GM12873 (cell line): ENCODE results near the gene LTBP3.

Source experiments
- TF ChIP-seq, protein P1 (sequence below): IDR thresholded peaks from 2 replicates; pipeline ENCODE4 v1.5.1; 2012; ENCODE audit warnings: low read depth, mild to moderate bottlenecking, moderate library complexity, low read length, control low read depth; ENCODE audit not compliant: insufficient read depth; ENCODE audit errors: missing control alignments

Gene LTBP3

DNA sequence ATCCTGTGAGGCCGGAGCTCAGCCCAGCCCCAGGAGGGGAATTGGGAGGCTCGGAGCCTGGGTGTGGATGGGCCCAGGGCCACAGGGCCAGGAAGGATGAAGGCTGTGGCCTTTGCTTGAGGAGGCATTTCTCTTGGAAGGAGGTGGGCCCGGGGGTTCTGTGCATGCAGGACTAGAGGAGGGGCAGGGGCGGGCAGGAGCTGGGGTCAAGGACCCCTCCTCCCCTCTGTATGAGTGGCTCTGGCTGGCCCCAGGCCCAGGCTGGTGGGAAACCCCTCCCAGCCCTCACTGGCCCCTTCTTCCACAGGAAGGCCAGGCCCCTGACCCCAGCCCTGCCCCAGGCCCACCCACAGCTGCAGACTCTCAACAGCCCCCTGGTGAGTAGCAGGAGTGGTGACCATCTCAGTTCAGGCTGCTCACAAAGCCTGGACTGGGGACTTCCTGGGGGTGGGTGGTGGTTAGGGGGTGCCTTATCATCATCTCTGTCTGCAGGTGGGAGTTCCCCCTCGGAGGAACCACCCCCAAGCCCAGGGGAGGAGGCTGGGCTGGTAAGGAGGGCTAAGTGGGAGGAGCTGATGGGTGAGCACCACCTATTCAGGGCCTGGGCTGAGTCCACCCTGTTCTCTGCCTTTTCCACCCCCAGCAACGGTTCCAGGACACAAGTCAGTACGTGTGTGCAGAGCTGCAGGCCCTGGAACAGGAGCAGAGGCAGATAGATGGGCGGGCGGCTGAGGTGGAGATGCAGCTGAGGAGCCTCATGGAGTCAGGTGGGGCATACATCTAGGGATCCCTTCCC is 31.5 kb upstream of the LTBP3 start:
- TF ChIP-seq, protein P1, sequence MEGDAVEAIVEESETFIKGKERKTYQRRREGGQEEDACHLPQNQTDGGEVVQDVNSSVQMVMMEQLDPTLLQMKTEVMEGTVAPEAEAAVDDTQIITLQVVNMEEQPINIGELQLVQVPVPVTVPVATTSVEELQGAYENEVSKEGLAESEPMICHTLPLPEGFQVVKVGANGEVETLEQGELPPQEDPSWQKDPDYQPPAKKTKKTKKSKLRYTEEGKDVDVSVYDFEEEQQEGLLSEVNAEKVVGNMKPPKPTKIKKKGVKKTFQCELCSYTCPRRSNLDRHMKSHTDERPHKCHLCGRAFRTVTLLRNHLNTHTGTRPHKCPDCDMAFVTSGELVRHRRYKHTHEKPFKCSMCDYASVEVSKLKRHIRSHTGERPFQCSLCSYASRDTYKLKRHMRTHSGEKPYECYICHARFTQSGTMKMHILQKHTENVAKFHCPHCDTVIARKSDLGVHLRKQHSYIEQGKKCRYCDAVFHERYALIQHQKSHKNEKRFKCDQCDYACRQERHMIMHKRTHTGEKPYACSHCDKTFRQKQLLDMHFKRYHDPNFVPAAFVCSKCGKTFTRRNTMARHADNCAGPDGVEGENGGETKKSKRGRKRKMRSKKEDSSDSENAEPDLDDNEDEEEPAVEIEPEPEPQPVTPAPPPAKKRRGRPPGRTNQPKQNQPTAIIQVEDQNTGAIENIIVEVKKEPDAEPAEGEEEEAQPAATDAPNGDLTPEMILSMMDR: no peak

DNA sequence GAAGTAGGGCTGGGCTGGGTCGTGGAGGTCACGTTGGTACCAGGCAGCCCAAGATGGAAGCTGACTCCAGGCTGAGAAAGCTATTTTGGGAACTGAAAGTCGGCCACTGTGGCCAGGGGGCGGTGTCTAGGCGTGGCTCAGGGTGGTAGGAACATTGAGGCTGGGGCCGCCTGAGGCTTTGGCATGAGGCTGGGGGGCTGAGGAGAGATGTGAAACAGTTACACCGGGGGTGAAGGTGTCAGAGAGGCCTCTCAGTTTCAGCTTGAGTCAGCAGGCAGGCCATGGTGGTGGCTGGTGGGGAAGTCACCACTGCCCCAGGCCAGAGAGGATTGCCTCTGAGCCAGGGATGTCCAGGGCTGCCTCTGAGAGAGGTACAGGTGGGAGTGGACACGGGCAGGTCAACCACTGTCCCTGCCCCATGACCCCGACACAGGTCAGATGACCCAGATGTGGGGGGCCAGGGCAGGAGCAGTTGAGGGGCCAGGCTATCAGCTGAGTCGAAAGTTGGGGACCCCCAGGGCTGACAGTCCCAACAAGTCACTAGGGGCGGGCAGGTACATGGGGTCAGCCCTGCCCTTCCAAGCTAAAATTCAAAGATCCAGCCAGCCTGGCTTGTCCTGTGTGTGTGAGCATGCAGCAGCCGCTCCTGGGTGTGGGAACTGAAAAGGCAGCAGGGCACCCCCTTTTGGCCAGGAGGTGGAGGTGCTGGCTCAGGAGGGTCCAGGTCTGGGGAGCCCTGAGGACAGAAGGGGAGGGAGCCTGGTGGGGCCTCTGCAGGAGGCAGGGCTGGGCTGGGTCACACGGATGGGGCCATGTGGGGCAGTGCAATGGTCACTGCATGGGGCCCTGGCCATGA is 30.3 kb upstream of the LTBP3 start:
- TF ChIP-seq, protein P1: peak; percentile 88

DNA sequence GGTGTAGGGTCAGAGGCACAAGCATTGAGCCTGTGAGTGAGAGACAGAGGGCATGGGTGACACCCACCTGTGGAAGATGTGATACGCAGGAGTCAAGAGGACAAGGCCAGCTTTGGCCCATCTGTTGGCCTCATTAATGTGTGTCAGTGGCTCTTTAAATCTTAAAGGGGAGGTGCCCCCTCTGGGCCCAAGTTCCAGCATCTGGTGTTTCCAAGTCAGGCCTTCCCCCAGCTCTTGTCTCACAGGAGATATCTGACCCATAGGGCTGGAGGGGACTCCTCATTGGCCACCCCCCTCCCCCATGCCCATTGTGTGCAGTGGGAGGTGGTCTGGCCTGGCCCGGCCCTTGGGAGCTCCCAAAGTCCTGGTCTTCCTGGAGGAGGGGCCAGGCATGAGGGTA is 28.5 kb upstream of the LTBP3 start:
- TF ChIP-seq, protein P1: no peak

DNA sequence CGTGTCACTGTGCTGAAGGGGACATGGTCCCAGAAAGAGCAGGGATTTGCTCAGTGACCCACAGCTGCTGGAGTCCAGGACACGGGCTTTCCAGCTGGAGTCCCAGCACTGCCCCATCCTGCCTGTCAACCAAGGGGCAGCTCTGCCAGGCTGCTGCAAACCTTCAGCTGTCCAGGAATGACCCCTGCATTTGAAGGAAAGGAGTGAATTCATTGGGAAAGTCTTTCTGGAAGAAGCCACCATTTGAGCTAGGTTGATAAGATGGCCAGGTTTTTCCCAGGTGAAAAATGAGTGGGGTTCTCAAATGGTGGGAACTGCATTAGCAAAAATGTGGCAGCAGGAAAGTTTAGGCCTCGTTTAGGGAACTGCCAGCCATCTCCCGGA is 28.1 kb upstream of the LTBP3 start:
- TF ChIP-seq, protein P1: no peak

DNA sequence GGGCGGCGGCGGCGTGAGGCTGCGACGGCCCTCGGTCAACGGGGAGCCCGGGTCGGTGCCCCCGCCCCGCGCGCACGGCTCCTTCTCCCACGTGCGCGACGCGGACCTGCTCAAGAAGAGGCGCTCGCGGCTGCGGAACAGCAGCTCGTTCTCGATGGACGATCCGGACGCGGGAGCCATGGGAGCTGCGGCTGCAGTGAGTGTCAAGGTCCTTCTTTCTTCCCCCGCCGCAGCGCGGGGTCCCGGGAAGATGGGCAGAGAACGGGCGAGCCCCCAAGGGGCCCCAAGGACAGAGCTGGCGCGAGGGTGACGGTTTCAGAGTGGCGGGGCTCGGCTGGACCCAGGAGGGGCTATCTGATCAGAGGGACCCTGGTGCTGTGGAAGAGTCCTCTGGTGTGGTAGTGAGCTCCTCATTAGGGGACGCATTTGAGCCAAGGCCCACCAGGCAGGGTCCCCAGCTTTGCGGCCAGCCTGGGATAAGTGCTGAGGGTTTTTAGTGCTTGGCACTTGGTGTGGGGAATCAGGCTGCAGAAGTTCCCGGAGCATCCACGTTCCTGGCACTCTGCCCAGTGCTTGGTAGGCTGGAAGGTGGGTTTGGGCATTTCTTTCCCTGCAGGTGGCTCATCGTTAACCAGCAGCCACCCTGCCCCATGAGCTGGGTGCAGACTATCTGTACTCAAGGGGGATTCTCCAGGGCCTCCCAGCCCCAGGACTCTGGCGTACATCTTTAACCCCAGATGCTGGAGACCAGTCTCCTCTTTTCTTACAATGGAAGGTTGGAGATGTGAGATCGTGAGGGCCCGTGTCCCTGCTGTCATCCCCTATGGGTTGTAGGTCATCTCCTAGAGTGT is 27.5 kb upstream of the LTBP3 start:
- TF ChIP-seq, protein P1: no peak

DNA sequence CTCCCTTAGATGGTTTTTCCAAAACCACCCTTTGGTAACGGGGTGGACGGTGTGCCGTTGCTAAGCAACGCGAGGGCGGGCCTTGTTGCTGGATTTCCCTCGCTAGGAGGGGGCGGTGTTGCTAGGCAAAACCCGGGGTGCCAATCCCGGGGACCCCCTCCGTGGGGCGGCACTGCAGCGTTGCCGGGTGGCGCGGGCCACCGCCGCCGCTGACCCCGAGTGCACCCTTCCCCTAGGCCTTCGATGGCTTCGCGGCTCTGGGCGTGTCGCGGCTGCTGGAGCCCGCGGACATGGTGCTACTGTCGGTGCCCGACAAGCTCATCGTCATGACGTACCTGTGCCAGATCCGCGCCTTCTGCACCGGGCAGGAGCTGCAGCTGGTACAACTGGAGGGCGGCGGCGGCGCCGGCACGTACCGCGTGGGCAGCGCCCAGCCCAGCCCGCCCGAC is 26.6 kb upstream of the LTBP3 start:
- TF ChIP-seq, protein P1: no peak

DNA sequence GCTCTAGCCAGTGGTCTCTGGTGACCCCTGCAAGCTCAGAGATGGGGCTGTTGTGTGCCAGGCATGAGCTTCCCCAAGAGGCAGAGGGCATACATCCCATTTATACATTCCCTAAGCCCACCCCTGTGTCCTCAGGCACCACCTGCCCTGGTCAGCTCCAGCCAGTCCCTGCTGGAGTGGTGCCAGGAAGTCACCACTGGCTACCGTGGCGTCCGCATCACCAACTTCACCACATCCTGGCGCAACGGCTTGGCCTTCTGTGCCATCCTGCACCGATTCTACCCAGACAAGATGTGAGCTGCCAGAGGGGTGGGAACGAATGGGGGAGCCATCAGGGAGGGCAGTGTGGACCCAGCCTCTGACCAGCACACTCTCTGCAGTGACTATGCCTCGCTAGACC is 25.9 kb upstream of the LTBP3 start:
- TF ChIP-seq, protein P1: no peak
